ENCODE data around the gene IL32. TPM values are rescaled to one million over a fixed set of nuclear protein-coding genes. Genes with fewer than 3 reads are reported as not detected.
A peak's percentile ranks its signal among the peaks of the same experiment; 100 is the strongest.

Gene IL32
- total and polyA plus RNA-seq, 8 donors, result 59.4 to 310 (median 65.5) TPM

DNA sequence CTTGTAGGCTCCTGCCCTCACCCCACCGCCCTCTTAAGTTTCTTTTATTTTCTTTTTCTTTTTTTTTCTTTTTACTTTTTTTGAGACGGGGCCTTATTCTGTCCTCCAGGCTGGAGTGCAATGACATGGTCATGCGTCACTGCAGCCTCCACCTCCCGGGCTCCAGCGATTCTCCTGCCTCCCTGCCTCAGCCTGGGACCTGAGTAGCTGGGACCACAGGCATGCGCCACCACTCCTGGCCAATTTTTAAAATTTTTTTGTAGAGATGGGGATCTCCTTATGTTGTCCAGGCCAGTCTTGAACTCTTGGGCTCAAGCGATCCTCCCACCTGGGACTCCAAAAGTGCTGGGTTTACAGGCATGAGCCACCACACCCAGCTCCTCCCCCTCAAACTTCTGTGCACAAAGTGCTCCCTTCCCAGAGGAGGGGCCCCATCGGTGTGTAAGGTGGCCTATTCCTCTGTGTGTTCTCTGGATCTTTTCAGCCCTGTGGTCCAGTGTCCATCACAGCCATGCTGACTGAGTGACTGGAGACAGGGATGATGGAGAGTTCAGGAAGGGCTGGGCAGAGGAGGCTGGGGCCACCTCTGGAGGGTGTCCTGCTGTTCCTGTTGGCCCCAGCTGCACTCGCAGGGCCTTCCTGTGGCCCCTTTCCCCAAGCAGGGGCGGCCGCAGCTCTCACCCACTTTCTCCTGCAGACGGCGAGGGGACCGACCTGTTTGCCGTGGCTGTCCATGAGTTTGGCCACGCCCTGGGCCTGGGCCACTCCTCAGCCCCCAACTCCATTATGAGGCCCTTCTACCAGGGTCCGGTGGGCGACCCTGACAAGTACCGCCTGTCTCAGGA lies 8.9 kb upstream of the IL32 start:
- Histone ChIP-seq H3K27ac (peak overlapping the region in 1 of 2 donors; percentile 23), H3K4me1 (peaks cover 12 to 67% of the 10 kb centered on the region in 2 donors), H3K36me3 (peaks cover 0 to 6% of the 10 kb centered on the region in 2 donors), H3K27me3 (no peaks in the 10 kb centered on the region), H3K4me3 (no peak overlapping the region), H3K9me3 (no peaks in the 10 kb centered on the region)
- DNase-seq (peak in 1 of 4 donors; percentile 69), ATAC-seq (no peak)
- TF ChIP-seq, protein P1, sequence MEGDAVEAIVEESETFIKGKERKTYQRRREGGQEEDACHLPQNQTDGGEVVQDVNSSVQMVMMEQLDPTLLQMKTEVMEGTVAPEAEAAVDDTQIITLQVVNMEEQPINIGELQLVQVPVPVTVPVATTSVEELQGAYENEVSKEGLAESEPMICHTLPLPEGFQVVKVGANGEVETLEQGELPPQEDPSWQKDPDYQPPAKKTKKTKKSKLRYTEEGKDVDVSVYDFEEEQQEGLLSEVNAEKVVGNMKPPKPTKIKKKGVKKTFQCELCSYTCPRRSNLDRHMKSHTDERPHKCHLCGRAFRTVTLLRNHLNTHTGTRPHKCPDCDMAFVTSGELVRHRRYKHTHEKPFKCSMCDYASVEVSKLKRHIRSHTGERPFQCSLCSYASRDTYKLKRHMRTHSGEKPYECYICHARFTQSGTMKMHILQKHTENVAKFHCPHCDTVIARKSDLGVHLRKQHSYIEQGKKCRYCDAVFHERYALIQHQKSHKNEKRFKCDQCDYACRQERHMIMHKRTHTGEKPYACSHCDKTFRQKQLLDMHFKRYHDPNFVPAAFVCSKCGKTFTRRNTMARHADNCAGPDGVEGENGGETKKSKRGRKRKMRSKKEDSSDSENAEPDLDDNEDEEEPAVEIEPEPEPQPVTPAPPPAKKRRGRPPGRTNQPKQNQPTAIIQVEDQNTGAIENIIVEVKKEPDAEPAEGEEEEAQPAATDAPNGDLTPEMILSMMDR (IDR thresholded peaks at IDR 0.05), result no peak
- intact Hi-C loops (cut with DNase I), result no loop called here

DNA sequence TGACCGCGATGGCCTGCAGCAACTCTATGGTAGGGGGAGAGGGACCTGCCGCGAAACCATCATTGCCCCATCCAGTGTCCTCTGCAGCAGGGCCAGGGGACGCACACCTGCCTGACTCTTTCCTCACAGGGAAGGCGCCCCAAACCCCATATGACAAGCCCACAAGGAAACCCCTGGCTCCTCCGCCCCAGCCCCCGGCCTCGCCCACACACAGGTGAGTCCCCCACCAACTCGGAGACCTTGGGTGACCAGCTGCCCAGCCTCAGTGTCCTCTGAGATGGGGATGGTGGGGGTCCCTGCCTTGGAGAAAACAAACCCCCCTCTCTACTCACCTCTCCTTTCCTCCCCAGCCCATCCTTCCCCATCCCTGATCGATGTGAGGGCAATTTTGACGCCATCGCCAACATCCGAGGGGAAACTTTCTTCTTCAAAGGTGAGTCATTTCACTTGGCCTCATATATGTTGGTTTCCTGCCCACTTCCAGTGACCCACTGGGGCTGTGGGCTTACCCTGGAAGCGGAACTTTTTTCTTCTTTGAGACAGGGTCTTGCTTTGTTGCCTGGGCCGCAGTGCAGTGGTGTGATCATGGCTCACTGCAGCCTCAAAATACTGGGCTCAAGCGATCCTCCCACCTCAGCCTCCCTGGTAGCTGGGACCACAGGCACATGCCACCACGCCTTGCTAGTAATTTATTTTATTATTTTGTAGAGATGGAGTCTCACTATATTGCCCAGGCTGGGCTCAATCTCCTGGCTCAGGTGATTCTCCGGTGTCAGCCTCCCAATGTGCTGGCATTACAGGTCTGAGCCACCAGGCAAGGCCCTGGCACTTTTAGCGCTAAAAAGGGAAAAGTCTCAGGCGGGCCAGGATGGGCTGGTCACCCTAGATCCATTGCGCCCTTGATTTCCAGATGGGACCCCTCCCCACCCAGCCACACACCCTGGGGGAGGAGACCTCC lies 8.0 kb upstream of the IL32 start:
- peak overlapping the region in 1 of 2 donors; percentile 74 for H3K4me3 ChIP-seq
- TF ChIP-seq, protein P1 (IDR thresholded peaks at IDR 0.05), result no peak
- H3K27ac ChIP-seq, result peak overlapping the region in 1 of 2 donors; percentile 86
- ATAC-seq (no peak), DNase-seq (peak in 1 of 4 donors; percentile 60)
- H3K9me3 ChIP-seq, result no peaks in the 10 kb centered on the region
- H3K4me1 ChIP-seq, result peaks cover 12 to 76% of the 10 kb centered on the region in 2 donors
- no peaks in the 10 kb centered on the region for H3K27me3 ChIP-seq
- H3K36me3 ChIP-seq, result peaks cover 0 to 6% of the 10 kb centered on the region in 2 donors
- intact Hi-C loops (cut with DNase I), result no loop called here

DNA sequence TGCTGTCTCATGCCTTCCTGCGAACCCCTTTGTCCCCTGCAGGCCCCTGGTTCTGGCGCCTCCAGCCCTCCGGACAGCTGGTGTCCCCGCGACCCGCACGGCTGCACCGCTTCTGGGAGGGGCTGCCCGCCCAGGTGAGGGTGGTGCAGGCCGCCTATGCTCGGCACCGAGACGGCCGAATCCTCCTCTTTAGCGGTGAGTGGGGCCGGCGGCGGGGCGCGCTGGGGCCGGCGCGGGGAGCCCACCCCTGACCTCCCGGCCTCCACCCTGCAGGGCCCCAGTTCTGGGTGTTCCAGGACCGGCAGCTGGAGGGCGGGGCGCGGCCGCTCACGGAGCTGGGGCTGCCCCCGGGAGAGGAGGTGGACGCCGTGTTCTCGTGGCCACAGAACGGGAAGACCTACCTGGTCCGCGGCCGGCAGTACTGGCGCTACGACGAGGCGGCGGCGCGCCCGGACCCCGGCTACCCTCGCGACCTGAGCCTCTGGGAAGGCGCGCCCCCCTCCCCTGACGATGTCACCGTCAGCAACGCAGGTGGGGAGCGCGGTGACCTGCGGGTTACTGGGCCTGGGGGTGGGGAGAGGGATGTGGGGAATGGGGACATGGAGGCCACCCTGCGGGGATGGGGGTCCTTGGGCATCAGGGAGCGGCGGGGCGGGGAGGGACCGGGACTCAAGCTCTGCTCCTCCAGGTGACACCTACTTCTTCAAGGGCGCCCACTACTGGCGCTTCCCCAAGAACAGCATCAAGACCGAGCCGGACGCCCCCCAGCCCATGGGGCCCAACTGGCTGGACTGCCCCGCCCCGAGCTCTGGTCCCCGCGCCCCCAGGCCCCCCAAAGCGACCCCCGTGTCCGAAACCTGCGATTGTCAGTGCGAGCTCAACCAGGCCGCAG lies 7.1 kb upstream of the IL32 start:
- intact Hi-C loops (cut with DNase I), result no loop called here
- Histone ChIP-seq H3K27me3 (no peaks in the 10 kb centered on the region), H3K4me1 (peaks cover 12 to 79% of the 10 kb centered on the region in 2 donors), H3K4me3 (peak overlapping the region; percentile 74 to 76), H3K36me3 (peaks cover 0 to 6% of the 10 kb centered on the region in 2 donors), H3K9me3 (no peaks in the 10 kb centered on the region), H3K27ac (peak overlapping the region; percentile 86 to 87)
- ATAC-seq, result peak; percentile 62
- TF ChIP-seq, protein P1 (IDR thresholded peaks at IDR 0.05), result no peak
- DNase-seq, result peak in 2 of 4 donors; percentile 65 to 89

DNA sequence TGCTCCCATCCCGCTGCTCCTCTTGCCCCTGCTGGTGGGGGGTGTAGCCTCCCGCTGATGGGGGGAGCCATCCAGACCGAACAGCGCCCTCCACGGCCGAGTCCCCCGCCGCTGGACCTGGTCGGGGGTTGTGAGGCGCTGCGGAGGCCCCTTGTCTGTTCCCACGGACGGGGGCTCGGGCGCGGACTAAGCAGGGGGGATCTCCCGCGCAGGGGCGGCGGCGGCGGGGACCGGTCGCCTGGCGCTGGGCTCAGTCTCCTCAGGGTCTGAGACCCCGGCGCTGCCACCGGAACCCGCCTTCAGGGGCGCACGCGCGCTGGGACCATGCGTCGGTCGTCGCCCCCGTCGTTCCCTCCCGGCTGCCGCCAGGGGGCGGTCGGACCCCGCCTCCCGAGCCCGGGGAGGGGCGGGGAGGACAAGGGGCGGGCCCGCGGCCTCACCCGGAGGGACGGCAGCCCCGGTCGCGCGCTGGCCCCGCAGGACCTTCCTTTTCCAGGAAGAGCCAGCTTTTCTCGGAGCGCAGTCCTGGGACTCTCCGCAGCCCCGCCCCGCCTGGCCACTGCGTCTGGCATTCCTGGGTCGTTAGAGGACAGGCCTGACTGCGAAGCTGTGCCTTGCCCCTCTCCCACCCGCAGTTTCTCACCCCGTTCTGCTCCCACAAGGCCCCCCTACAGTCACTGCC lies 6.3 kb upstream of the IL32 start:
- Histone ChIP-seq H3K4me3 (peak overlapping the region; percentile 74 to 76), H3K27ac (peak overlapping the region; percentile 86 to 87), H3K36me3 (peaks cover 0 to 6% of the 10 kb centered on the region in 2 donors), H3K27me3 (no peaks in the 10 kb centered on the region), H3K4me1 (peaks cover 12 to 75% of the 10 kb centered on the region in 2 donors), H3K9me3 (no peaks in the 10 kb centered on the region)
- TF ChIP-seq, protein P1 (IDR thresholded peaks at IDR 0.05), result peak; percentile 88 to 96
- intact Hi-C loops (cut with DNase I), result no loop called here
- DNase-seq (peak; percentile 89 to 99 (median 94)), ATAC-seq (peak; percentile 98)
